Stimulated activated naive CD8-positive, alpha-beta T cell treated with anti-CD3 and anti-CD28 coated beads, Interleukin-15, amount 100 ng/mL, for 72 hours (primary cell): Measurements from ENCODE around the gene POLR1E.

Experiments used
- ATAC-seq: fragments of 150-1000 bp; cut with Tn5 transposase; 2 replicates; pipeline ENCODE4 v1.10.0; 2021; ENCODE audit warnings: mild to moderate bottlenecking, moderate library complexity
- DNase-seq, 2 donors: peaks; one replicate each; pipeline ENCODE4 v3.0.0; 2021 to 2022
- H3K27ac Mint-ChIP-seq, 2 donors: one replicate each; pipeline ENCODE4 v1.8.0; 2022; ENCODE audit warnings: mild to moderate bottlenecking in 2 of 2, mixed read lengths in 2 of 2, moderate library complexity in 2 of 2
- H3K27me3 Mint-ChIP-seq: one replicate; pipeline ENCODE4 v1.8.0; 2022; ENCODE audit warnings: mixed read lengths
- H3K4me1 Mint-ChIP-seq: one replicate; pipeline ENCODE4 v1.8.0; 2022; ENCODE audit warnings: mild to moderate bottlenecking, mixed read lengths
- H3K4me3 Mint-ChIP-seq, 2 donors: one replicate each; pipeline ENCODE4 v1.8.0; 2022; ENCODE audit warnings: mild to moderate bottlenecking in 2 of 2, mixed read lengths in 2 of 2, moderate library complexity in 1 of 2
- H3K9me3 Mint-ChIP-seq, 2 donors: one replicate each; pipeline ENCODE4 v1.8.0; 2022; ENCODE audit warnings: mixed read lengths in 2 of 2

POLR1E gene, protein sequence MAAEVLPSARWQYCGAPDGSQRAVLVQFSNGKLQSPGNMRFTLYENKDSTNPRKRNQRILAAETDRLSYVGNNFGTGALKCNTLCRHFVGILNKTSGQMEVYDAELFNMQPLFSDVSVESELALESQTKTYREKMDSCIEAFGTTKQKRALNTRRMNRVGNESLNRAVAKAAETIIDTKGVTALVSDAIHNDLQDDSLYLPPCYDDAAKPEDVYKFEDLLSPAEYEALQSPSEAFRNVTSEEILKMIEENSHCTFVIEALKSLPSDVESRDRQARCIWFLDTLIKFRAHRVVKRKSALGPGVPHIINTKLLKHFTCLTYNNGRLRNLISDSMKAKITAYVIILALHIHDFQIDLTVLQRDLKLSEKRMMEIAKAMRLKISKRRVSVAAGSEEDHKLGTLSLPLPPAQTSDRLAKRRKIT

DNA sequence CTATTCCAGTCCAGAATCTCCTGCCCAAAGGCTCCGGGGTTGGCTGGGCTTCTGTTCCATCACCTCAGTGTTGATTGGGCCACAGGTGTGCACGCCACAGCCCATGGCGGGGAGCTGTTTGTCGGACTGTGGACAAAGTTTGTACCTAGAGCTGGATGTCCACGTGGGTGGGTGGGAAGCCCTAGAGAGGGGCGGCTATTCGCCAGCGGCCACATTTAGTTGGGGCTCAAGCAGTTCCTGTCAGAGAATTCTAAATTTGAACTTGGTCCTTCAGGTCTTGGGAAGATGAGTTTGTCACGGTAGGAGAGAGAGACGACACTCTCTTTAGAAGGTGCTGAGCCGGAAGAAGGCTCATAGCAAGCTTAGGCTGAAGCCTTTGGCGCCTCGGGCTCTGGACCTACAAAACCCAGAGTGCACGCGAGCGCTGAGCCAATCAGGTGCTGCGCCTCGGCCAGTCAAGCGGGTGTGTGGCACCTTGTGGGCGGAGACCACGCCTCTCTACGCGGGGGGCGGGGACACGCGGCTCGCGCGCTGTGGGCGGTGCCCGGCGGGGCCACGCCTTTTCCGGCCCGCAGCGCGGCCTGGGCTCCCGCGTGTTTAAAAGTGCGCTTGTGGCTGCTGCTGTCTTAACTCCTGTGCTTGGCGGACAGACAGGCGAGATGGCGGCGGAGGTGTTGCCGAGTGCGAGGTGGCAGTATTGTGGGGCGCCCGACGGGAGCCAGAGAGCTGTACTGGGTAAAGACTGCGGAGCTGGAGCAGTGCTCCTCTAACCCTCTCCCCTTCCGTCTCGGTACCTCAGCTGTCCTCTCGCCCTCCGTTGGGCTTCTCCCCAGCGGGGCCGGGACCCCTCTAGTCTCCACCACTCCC lies at the start of gene POLR1E:
Gene POLR1E, plus strand, starts transcription at position 560 of the 867 bp plus-strand sequence. Its CDS starts 100 bp downstream, at position 660.
- H3K27me3 Mint-ChIP-seq = peaks cover 11% of the 10 kb centered on the region
- DNase-seq (peak; percentile 96 to 97), ATAC-seq (peak; percentile 95)
- H3K4me1 Mint-ChIP-seq = peaks cover 44% of the 10 kb centered on the region
- peak within 1 kb of the TSS; percentile 99 for H3K27ac Mint-ChIP-seq
- H3K9me3 Mint-ChIP-seq = no peaks in the 10 kb centered on the region
- peak within 1 kb of the TSS; percentile 96 to 99 for H3K4me3 Mint-ChIP-seq

DNA sequence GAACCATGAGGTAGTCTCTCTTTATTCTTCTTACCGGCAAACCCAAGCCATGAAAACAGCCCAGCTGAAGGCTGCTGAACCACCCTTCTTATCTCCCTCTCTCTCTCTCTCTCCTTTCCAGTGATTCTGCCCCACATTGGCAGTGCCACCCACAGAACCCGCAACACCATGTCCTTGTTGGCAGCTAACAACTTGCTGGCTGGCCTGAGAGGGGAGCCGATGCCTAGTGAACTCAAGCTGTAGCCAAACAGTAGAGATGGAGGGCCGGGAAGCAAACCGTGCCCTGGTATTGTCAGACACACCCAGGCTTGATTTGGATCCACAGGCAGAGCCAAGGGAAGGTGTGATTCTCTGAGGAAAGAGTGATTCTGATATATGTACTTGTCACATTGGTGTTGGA lies 49.2 kb upstream of the POLR1E start:
- H3K27ac Mint-ChIP-seq = no peak overlapping the region
- no peaks in the 10 kb centered on the region for H3K9me3 Mint-ChIP-seq
- H3K4me3 Mint-ChIP-seq = no peak overlapping the region
- ATAC-seq (no peak), DNase-seq (no peak)
- no peaks in the 10 kb centered on the region for H3K27me3 Mint-ChIP-seq
- no peaks in the 10 kb centered on the region for H3K4me1 Mint-ChIP-seq

DNA sequence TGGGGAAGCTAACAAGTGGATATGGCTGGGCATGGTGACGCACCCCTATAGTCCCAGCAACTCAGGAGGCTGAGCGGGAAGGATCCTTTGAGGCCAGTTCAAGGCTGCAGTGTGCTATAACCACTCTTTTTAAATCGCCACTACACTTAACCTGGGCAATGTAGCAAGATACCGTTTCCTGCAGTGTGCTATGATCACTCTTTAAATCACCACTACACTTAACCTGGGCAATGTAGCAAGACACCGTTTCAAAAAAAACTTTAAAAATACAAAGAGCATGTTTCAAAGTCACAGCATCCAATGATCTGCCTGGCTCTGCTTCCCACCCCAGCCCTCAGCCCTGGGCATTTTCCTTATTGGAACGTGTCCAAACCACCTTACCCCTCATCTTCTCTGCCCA lies 48.7 kb upstream of the POLR1E start:
- Mint-ChIP-seq H3K9me3 (no peaks in the 10 kb centered on the region), H3K4me3 (no peak overlapping the region), H3K27ac (peak overlapping the region in 1 of 2 donors; percentile 22), H3K4me1 (no peaks in the 10 kb centered on the region), H3K27me3 (no peaks in the 10 kb centered on the region)
- no peak for ATAC-seq
- no peak for DNase-seq

DNA sequence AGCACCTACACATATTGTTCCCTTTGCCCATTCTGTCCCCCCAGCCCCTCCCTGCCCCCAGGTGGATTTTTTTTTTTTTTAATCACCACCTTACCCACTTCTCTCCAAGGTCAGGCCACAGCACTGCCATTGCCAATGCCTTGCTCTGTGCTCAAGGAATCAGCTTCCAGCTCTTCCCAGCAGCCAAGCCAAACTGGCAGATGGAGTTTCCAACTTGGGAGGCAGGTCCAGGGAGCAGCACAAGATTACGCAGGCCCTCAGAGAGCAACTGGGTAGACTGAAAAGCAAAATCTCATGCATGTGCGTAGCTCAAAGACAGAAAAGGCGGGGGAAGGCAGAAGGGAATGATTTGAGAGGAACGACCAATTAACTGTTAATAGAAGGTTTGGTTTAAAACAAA lies 48.1 kb upstream of the POLR1E start:
- Mint-ChIP-seq H3K4me3 (no peak overlapping the region), H3K27me3 (no peaks in the 10 kb centered on the region), H3K4me1 (no peaks in the 10 kb centered on the region), H3K27ac (no peak overlapping the region), H3K9me3 (no peaks in the 10 kb centered on the region)
- DNase-seq (no peak), ATAC-seq (no peak)

DNA sequence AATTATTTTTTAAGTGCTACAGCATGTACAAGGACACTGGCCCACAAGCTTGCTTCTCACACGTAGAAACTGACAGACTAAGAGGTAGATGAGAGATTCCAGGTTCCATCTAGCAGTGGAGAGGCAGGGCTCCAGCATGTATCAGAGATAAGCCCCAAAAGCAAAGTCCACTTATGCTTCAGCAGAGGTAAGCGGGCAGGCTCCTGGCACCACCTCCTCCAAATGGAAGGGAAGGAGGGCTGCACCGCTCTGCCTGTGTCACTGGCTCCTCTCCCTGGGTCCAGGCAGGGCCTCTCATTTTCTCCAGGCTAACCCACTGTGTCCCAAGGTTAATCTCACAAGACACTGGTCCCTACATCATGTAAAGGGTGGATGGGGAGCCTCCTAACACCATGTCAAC lies 47.4 kb upstream of the POLR1E start:
- Mint-ChIP-seq H3K9me3 (no peaks in the 10 kb centered on the region), H3K27me3 (no peaks in the 10 kb centered on the region), H3K4me1 (no peaks in the 10 kb centered on the region), H3K4me3 (no peak overlapping the region), H3K27ac (no peak overlapping the region)
- DNase-seq (no peak), ATAC-seq (no peak)

DNA sequence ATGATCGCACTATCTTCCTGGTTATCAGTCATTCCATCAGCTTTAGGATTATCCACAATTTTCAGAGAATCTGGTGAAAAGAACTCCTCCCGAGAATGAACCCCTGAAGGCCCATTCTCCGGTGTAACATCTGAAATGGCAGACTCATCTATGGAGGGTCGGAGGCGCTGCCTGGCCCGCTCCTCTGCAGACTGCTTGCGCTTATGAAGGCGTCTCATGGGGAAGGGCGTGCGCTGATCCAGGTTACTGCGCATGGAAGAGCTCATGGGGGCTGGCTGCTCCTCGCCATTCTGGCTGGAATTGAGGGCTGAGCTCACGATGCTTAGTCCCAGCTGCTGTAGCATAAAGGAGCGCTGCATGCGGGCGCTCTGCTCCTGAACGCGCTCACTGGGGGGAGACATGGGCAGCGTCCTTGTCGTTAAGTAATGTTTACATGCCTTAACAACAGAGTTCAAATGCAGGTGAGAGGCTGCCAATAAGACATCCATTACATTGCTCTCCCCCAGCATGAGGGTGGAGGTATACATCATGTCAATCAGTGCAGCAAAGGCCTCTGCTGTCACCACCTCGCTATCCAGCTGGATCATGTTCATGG lies 43.9 kb upstream of the POLR1E start:
- DNase-seq (no peak), ATAC-seq (no peak)
- H3K27me3 Mint-ChIP-seq = no peaks in the 10 kb centered on the region
- H3K4me3 Mint-ChIP-seq = no peak overlapping the region
- H3K4me1 Mint-ChIP-seq = peaks cover 9% of the 10 kb centered on the region
- H3K9me3 Mint-ChIP-seq = no peaks in the 10 kb centered on the region
- peak overlapping the region; percentile 47 to 49 for H3K27ac Mint-ChIP-seq

DNA sequence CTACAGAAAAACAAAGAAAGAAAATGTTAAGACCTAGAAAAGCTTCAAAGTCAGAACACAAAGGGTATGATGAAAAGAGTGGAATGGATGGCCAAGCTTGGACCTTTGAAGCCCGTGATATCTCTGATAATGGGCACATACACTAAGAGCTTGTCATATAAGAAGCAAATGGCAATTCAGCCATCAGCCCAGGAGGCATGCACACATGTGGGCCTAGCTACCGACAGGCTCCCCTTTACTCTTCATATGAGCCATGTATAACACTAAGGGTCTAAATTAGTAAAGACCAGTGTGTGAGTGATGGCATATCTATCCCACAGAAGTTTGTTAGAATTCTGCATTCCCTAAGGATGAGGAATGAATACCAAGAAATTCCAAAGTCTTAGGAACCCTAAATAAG lies 43.2 kb upstream of the POLR1E start:
- no peaks in the 10 kb centered on the region for H3K9me3 Mint-ChIP-seq
- H3K27me3 Mint-ChIP-seq = no peaks in the 10 kb centered on the region

DNA sequence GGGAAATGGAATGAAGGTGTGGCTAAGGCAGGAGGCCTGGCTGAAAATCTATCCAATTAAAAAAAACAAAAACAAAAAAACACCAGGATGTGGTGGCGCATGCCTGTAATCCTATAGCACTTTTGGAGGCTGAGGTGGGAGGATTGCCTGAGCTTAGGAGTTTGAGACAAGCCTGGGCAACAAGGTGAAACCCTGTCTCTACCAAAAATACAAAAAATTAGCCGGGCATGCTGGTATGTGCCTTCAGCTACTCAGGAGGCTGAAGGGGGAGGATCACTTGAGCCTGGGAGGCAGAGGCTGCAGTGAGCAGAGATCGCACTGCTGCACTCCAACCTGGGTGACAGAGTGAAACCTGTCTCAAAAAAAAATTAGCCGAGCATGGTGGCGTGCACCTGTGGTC lies 42.2 kb upstream of the POLR1E start:
- Mint-ChIP-seq H3K27ac (no peak overlapping the region), H3K4me1 (peaks cover 12% of the 10 kb centered on the region), H3K27me3 (no peaks in the 10 kb centered on the region), H3K9me3 (no peaks in the 10 kb centered on the region), H3K4me3 (no peak overlapping the region)
- DNase-seq (no peak), ATAC-seq (no peak)

More for the DNA sequence above, 43.2 kb upstream of the POLR1E start:
- no peak overlapping the region for H3K27ac Mint-ChIP-seq
- H3K4me3 Mint-ChIP-seq = no peak overlapping the region
- DNase-seq (no peak), ATAC-seq (no peak)
- H3K4me1 Mint-ChIP-seq = peaks cover 12% of the 10 kb centered on the region

DNA sequence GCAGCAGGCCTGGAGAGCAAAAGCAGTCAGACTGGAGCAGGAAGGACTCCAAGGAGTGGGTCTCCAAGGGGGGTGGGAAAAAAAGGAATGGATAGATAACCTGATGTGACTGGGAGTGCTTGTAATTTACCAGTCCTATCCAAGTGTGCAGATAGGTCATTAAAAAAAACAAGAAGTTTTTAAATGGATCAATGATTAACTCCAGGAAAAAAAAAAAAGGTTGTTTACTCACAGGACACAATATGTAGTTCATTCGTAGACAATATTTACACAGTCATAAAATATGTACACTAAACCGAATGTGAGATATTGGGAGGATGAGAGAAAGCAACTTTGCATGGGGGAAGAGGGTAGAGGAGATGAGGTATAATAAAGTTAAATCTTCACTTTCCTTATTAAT lies 40.9 kb upstream of the POLR1E start:
- no peak for ATAC-seq
- Mint-ChIP-seq H3K27ac (peak overlapping the region in 1 of 2 donors; percentile 5), H3K9me3 (no peaks in the 10 kb centered on the region), H3K4me3 (no peak overlapping the region), H3K4me1 (peaks cover 12% of the 10 kb centered on the region), H3K27me3 (no peaks in the 10 kb centered on the region)
- DNase-seq = no peak

DNA sequence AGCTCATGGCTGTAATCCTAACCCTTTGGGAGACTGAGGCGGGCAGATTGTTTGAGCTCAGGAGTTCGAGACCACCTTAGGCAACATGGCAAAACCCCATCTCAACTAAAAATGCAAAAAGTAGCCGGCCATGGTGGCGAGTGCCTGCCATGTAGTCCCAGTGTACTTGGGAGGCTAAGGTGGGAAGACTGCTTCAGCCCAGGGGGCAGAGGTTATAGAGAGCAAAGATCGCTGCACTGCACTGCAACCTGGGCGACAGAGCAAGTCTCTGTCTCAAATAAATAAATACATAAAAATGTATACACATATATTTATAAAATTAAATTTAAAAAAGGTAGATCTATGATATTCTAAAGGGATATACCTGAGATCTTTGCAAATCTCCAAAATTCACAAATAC lies 39.9 kb upstream of the POLR1E start:
- Mint-ChIP-seq H3K9me3 (no peaks in the 10 kb centered on the region), H3K4me3 (no peak overlapping the region), H3K27me3 (no peaks in the 10 kb centered on the region), H3K27ac (peak overlapping the region in 1 of 2 donors; percentile 74), H3K4me1 (peaks cover 12% of the 10 kb centered on the region)
- no peak for ATAC-seq
- DNase-seq = no peak

DNA sequence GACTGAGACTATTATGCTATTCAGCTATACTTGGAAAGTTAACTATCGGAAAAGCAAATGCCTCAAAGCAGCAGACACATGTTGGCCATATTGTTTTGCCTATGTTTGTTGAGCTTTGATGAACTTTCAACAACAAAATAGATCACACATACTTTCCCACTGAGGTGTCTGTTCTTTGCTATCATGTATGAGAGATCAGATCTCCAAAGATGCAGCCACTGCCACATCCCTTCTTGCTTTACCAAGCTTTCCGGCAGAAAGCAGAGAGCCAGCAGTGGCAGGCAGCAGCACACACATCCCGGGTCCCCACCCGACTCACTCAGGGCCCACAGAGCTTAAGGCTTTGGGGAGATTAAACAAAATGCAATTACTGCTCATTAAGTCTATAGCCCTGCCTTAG lies 39.3 kb upstream of the POLR1E start:
- DNase-seq = no peak
- peak overlapping the region in 1 of 2 donors; percentile 82 for H3K27ac Mint-ChIP-seq

DNA sequence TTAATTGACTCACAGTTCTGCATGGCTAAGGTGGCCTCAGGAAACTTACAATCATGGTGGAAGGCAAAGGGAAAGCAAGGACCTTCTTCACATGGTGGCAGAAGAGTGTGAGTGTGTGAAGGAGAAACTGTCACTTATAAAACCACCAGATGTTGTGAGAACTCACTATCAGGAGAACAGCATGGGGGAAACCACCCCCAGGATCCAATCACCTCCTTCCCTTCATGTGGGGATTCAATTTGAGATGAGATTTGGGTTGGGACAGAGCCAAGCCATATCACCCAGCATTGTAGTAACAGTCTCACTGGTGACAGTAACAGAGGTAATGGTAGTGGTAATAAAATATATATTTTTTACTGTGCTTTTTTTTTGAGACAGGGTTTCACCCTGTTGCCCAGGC lies 38.6 kb upstream of the POLR1E start:
- H3K4me3 Mint-ChIP-seq = no peak overlapping the region
- no peak for ATAC-seq
- no peak overlapping the region for H3K27ac Mint-ChIP-seq
- DNase-seq = no peak
- H3K9me3 Mint-ChIP-seq = no peaks in the 10 kb centered on the region
- peaks cover 13% of the 10 kb centered on the region for H3K4me1 Mint-ChIP-seq
- no peaks in the 10 kb centered on the region for H3K27me3 Mint-ChIP-seq

More for the DNA sequence above, 39.3 kb upstream of the POLR1E start:
- Mint-ChIP-seq H3K4me1 (peaks cover 12% of the 10 kb centered on the region), H3K9me3 (no peaks in the 10 kb centered on the region), H3K4me3 (no peak overlapping the region), H3K27me3 (no peaks in the 10 kb centered on the region)
- ATAC-seq = no peak

DNA sequence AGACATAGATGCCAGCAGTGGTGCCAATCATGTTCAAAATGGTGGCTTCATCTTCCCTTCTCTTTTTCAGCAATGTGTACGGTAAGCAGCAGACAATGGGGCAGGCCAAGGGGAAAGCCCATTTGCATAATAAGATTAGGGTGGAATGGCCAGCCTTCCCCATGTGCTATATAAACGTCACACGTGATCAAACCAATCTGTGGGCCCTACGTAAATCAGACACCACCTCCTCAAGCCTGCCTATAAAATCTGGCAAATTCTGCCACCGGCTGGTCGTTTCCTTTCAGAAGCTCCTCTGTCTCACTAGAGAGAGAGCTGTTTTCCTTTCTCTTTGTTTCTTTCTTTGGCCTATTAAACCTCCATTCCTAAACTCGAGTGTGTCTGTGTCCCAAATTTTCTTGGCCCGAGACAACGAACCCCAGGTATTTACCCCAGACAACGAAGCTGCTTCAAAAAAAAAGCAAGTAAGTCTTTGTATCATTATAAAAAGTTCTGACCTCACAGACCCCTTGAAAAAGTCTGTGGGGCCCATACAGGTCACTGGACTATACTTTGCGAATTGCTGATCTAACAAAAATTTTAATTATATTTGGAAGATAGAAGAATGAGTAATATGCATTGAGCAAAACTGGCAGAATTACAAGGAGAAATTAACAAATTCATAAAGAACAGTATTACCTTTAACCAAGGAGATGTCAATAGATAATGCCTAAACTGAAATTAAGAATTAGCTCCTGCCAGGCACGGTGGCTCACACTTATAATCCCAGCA lies 35.7 kb upstream of the POLR1E start:
- no peak for DNase-seq
- H3K9me3 Mint-ChIP-seq = no peaks in the 10 kb centered on the region
- H3K27me3 Mint-ChIP-seq = no peaks in the 10 kb centered on the region
- H3K4me3 Mint-ChIP-seq = no peak overlapping the region
- H3K27ac Mint-ChIP-seq = peak overlapping the region in 1 of 2 donors; percentile 19
- peaks cover 41% of the 10 kb centered on the region for H3K4me1 Mint-ChIP-seq
- ATAC-seq = no peak

DNA sequence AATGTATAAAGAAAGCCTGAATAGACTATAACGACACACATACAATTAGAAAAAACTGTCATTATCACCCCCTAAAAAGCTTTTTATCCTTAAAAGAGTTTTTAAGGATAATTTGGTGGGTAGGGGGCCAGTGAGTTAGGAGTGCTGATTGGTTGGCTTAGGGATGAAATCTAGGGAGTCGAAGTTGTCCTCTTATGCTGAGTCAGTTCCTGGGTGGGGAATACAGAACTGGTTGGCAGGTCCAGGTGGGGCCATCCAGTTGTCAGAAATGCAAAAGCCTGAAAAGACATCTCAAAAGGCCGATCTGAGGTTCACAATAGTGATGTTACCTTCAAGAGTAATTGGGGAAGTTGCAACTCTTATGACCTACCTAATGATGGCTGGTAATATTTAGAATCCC lies 34.1 kb upstream of the POLR1E start:
- no peaks in the 10 kb centered on the region for H3K9me3 Mint-ChIP-seq
- no peaks in the 10 kb centered on the region for H3K27me3 Mint-ChIP-seq
- no peak overlapping the region for H3K4me3 Mint-ChIP-seq
- DNase-seq = no peak
- H3K4me1 Mint-ChIP-seq = peaks cover 51% of the 10 kb centered on the region
- ATAC-seq = no peak
- no peak overlapping the region for H3K27ac Mint-ChIP-seq

DNA sequence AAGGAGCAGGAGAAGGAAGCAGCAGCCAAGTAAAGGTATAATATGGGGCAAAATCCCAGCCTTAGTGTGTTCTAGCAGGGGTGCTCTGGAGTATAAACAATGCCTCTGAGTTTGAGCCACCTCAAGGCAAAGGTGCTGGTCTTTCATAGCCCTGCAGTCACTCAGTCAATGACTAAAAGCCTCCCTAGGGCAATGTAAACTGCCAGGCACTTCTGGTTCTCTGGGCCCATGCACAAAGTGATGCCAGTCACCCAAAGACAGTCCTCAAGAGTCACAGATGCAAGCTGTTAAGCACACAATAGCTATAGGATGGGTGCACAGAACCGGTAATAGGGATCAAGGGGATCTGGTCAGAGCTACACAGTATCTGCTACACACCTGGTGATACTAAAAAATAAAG lies 33.1 kb upstream of the POLR1E start:
- no peak for DNase-seq
- no peaks in the 10 kb centered on the region for H3K27me3 Mint-ChIP-seq
- H3K4me3 Mint-ChIP-seq = no peak overlapping the region
- H3K4me1 Mint-ChIP-seq = peaks cover 55% of the 10 kb centered on the region
- H3K9me3 Mint-ChIP-seq = no peaks in the 10 kb centered on the region
- no peak overlapping the region for H3K27ac Mint-ChIP-seq
- no peak for ATAC-seq
